ENCODE results near the gene STAT5B. TPM values are rescaled to one million over a fixed set of nuclear protein-coding genes. Genes with fewer than 3 reads are reported as not detected.
A peak's percentile ranks its signal among the peaks of the same experiment; 100 is the strongest.

STAT5B gene
- polyA plus RNA-seq, 3 donors = 28.5 to 103 (median 47.9) TPM

GRCh38 chr17:42272162-42272907 lies 3.9 kb downstream of the STAT5B start:
- Mint-ChIP-seq H3K27me3 (ENCODE audit: low read depth in 3 of 3) (peaks cover 0 to 1% (median 0%) of the 10 kb centered on the region in 3 donors), H3K27ac (peak overlapping the region in 6 of 7 donors; percentile 45 to 87 (median 58)), H3K9me3 (no peaks in the 10 kb centered on the region), H3K4me3 (peak overlapping the region in 1 of 2 donors; percentile 39), H3K36me3 (peaks cover 2 to 11% of the 10 kb centered on the region in 2 donors), H3K4me1 (peaks cover 52% of the 10 kb centered on the region)
- intact Hi-C loops (cut with micrococcal nuclease) = loop anchor here in 1 of 2 donors (2.0 kb wide), 1 partner anchor 16 kb away; the partner anchor contains the start of gene STAT5A
- no peak overlapping the region for H2AFZ ChIP-seq (ENCODE audit: insufficient read depth, low read depth, low read length, poor library complexity, severe bottlenecking)
- H3K4me2 ChIP-seq (replicated peaks; ENCODE audit: extremely low read depth, low read length, poor library complexity, severe bottlenecking) = no peak overlapping the region
- H3K27me3 ChIP-seq (ENCODE audit: control insufficient read depth in 2 of 2, insufficient read depth in 2 of 2, low read length in 2 of 2) = no peaks in the 10 kb centered on the region
- TF ChIP-seq CTCF (IDR thresholded peaks at IDR 0.05) = no peak
- H3K36me3 ChIP-seq (replicated peaks in 1 of 2; ENCODE audit: control insufficient read depth in 1 of 2, insufficient read depth in 2 of 2, low read length in 2 of 2) = no peaks in the 10 kb centered on the region
- WGBS (ENCODE audit: insufficient coverage) = 43% methylated on average over 2 of the region's 7 CpGs
- H3K27ac ChIP-seq (ENCODE audit: low read depth in 1 of 2, low read length in 2 of 2) = peak overlapping the region in 1 of 2 donors; percentile 43
- H3K4me1 ChIP-seq (ENCODE audit: control insufficient read depth in 1 of 2, insufficient read depth in 2 of 2, low read length in 2 of 2) = peaks cover 46 to 53% of the 10 kb centered on the region in 2 donors
- no peaks in the 10 kb centered on the region for H3K9me3 ChIP-seq (replicated peaks in 1 of 2; ENCODE audit: control insufficient read depth in 1 of 2, insufficient read depth in 1 of 2, low read length in 2 of 2)
- peaks cover 11% of the 10 kb centered on the region for H4K20me1 ChIP-seq (ENCODE audit: insufficient read depth, low read length)
- H3K9ac ChIP-seq (ENCODE audit: insufficient read depth, low read length, poor library complexity, severe bottlenecking) = no peak overlapping the region
- H3K4me3 ChIP-seq (replicated peaks in 1 of 3; ENCODE audit: low read depth in 2 of 3, low read length in 3 of 3) = no peak overlapping the region
- peaks cover 86% of the 10 kb centered on the region for H3K79me2 ChIP-seq (ENCODE audit: insufficient read depth, low read length)
- no peak for DNase-seq

- Mint-ChIP-seq H3K9me3 (no peaks in the 10 kb centered on the region), H3K27ac (peak overlapping the region; percentile 10 to 87 (median 56)), H3K27me3 (ENCODE audit: low read depth in 3 of 3) (no peaks in the 10 kb centered on the region), H3K4me1 (peaks cover 51% of the 10 kb centered on the region), H3K36me3 (peaks cover 2 to 11% of the 10 kb centered on the region in 2 donors), H3K4me3 (no peak overlapping the region)
- Histone ChIP-seq H3K9me3 (replicated peaks in 1 of 2; ENCODE audit: control insufficient read depth in 1 of 2, insufficient read depth in 1 of 2, low read length in 2 of 2) (no peaks in the 10 kb centered on the region), H3K27me3 (ENCODE audit: control insufficient read depth in 2 of 2, insufficient read depth in 2 of 2, low read length in 2 of 2) (no peaks in the 10 kb centered on the region), H3K27ac (ENCODE audit: low read depth in 1 of 2, low read length in 2 of 2) (peak overlapping the region in 1 of 2 donors; percentile 43), H3K4me3 (replicated peaks in 1 of 3; ENCODE audit: low read depth in 2 of 3, low read length in 3 of 3) (no peak overlapping the region), H4K20me1 (ENCODE audit: insufficient read depth, low read length) (peaks cover 13% of the 10 kb centered on the region), H3K9ac (ENCODE audit: insufficient read depth, low read length, poor library complexity, severe bottlenecking) (no peak overlapping the region), H3K4me2 (replicated peaks; ENCODE audit: extremely low read depth, low read length, poor library complexity, severe bottlenecking) (no peak overlapping the region), H3K79me2 (ENCODE audit: insufficient read depth, low read length) (peaks cover 93% of the 10 kb centered on the region), H3K36me3 (replicated peaks in 1 of 2; ENCODE audit: control insufficient read depth in 1 of 2, insufficient read depth in 2 of 2, low read length in 2 of 2) (no peaks in the 10 kb centered on the region), H3K4me1 (ENCODE audit: control insufficient read depth in 1 of 2, insufficient read depth in 2 of 2, low read length in 2 of 2) (peaks cover 45 to 52% of the 10 kb centered on the region in 2 donors), H2AFZ (ENCODE audit: insufficient read depth, low read depth, low read length, poor library complexity, severe bottlenecking) (no peak overlapping the region)
- TF ChIP-seq CTCF (IDR thresholded peaks at IDR 0.05) = no peak
- intact Hi-C loops (cut with micrococcal nuclease) = loop anchor here in 1 of 2 donors (2.0 kb wide), 1 partner anchor 17 kb away; the partner anchor contains the start of gene STAT5A
- DNase-seq = peak in 2 of 3 donors; percentile 20 to 28
These were observed 4.5 kb downstream of the STAT5B start for GRCh38 chr17:42271779-42272035.
